Activated CD4-positive, alpha-beta T cell treated with anti-CD3 and anti-CD28 coated beads, Interleukin-2, amount 50 U/mL, for 16 hours (primary cell): Measurements from ENCODE around the gene ANKRD65.
"Not testable (repeated sequence)": the region's sequence is repeated elsewhere in the genome, so short reads cannot be mapped to it uniquely, and the experiment has no call there.

Experiments used
- DNase-seq: peaks from one replicate; pipeline ENCODE4 v3.0.0-alpha.2; 2020

Gene ANKRD65

GRCh38 chr1:1421147-1421906 lies at the start of gene ANKRD65:
Gene ANKRD65, minus strand, starts transcription at chr1:1421276. Its CDS starts 271 bp downstream, at chr1:1421005.
- DNase-seq: no peak

- not testable (repeated sequence) for DNase-seq
Observed at GRCh38 chr1:1468196-1468985, 47.3 kb upstream of the ANKRD65 start.

GRCh38 chr1:1463312-1463711 lies 42.2 kb upstream of the ANKRD65 start:
- DNase-seq: no peak

GRCh38 chr1:1462318-1462966 lies 41.4 kb upstream of the ANKRD65 start:
- DNase-seq: no peak

- DNase-seq: no peak
Observed at GRCh38 chr1:1461721-1462317, 40.7 kb upstream of the ANKRD65 start.

GRCh38 chr1:1460540-1461130 lies 39.6 kb upstream of the ANKRD65 start:
- no peak for DNase-seq

GRCh38 chr1:1459711-1460110 lies 38.6 kb upstream of the ANKRD65 start:
- not testable (repeated sequence) for DNase-seq

- DNase-seq: not testable (repeated sequence)
Observed at GRCh38 chr1:1459156-1459555, 38.1 kb upstream of the ANKRD65 start.

- not testable (repeated sequence) for DNase-seq
Observed at GRCh38 chr1:1456683-1457255, 35.7 kb upstream of the ANKRD65 start.

GRCh38 chr1:1455934-1456333 lies 34.9 kb upstream of the ANKRD65 start:
- not testable (repeated sequence) for DNase-seq

GRCh38 chr1:1455366-1455884 lies 34.3 kb upstream of the ANKRD65 start:
- no peak for DNase-seq

- DNase-seq: not testable (repeated sequence)
Observed at GRCh38 chr1:1454286-1455056, 33.4 kb upstream of the ANKRD65 start.

- no peak for DNase-seq
Observed at GRCh38 chr1:1452882-1453281, 31.8 kb upstream of the ANKRD65 start.

GRCh38 chr1:1452365-1452739 lies 31.3 kb upstream of the ANKRD65 start:
- not testable (repeated sequence) for DNase-seq

- no peak for DNase-seq
Observed at GRCh38 chr1:1451696-1452364, 30.8 kb upstream of the ANKRD65 start.

GRCh38 chr1:1450616-1451015 lies 29.5 kb upstream of the ANKRD65 start:
- not testable (repeated sequence) for DNase-seq

GRCh38 chr1:1449099-1449739 lies 28.1 kb upstream of the ANKRD65 start, which contains the start of gene ATAD3C:
Gene ATAD3C, plus strand, starts transcription at chr1:1449689. Its CDS starts 995 bp downstream, at chr1:1450684.
- no peak for DNase-seq

- not testable (repeated sequence) for DNase-seq
Observed at GRCh38 chr1:1446631-1447030, 25.6 kb upstream of the ANKRD65 start.

- DNase-seq: no peak
Observed at GRCh38 chr1:1442069-1442770, 21.1 kb upstream of the ANKRD65 start.
